Endodermal cell (in vitro differentiated cells): ENCODE data around the gene AHNAK2. TPM values are rescaled to one million over a fixed set of nuclear protein-coding genes. Genes with fewer than 3 reads are reported as not detected.

Experiments used
- DNase-seq: peaks from one replicate; pipeline ENCODE4 v3.0.0-alpha.2; 2017
- H3K27ac ChIP-seq: 2 replicates; pipeline ENCODE4 v1.5.1; 2013; ENCODE audit warnings: mild to moderate bottlenecking, low read depth, low read length, moderate library complexity
- H3K27me3 ChIP-seq: 2 replicates; pipeline ENCODE4 v1.6.1; 2013; ENCODE audit warnings: mild to moderate bottlenecking, low read length, moderate library complexity; ENCODE audit not compliant: insufficient read depth, control insufficient read depth, poor library complexity, severe bottlenecking
- H3K36me3 ChIP-seq: 2 replicates; pipeline ENCODE4 v1.7.0; 2013; ENCODE audit warnings: mild to moderate bottlenecking, low read length, moderate library complexity; ENCODE audit not compliant: control insufficient read depth, insufficient read depth
- H3K4me1 ChIP-seq: one replicate; pipeline ENCODE4 v1.7.0; 2013; ENCODE audit warnings: low read length; ENCODE audit not compliant: control insufficient read depth, insufficient read depth
- H3K4me3 ChIP-seq: 2 replicates; pipeline ENCODE4 v1.5.1; 2013; ENCODE audit warnings: mild to moderate bottlenecking, low read length, moderate library complexity
- H3K9ac ChIP-seq: 2 replicates; pipeline ENCODE4 v1.6.1; 2013; ENCODE audit warnings: mild to moderate bottlenecking, low read length, moderate library complexity; ENCODE audit not compliant: poor library complexity, severe bottlenecking; ENCODE audit errors: extremely low read depth
- H3K9me3 ChIP-seq: 2 replicates; pipeline ENCODE4 v1.6.1; 2013; ENCODE audit warnings: mild to moderate bottlenecking, low read length, moderate library complexity; ENCODE audit not compliant: control insufficient read depth
- H3K27ac Mint-ChIP-seq: 2 replicates; pipeline ENCODE4 v1.8.0; 2020; ENCODE audit warnings: mixed read lengths
- H3K27me3 Mint-ChIP-seq: 2 replicates; pipeline ENCODE4 v1.8.0; 2021; ENCODE audit warnings: mild to moderate bottlenecking, mixed read lengths; ENCODE audit not compliant: insufficient read depth
- H3K36me3 Mint-ChIP-seq: 2 replicates; pipeline ENCODE4 v1.8.0; 2020; ENCODE audit warnings: low read depth, mixed read lengths
- H3K4me1 Mint-ChIP-seq: 2 replicates; pipeline ENCODE4 v1.8.0; 2020; ENCODE audit warnings: mixed read lengths
- H3K4me3 Mint-ChIP-seq: 2 replicates; pipeline ENCODE4 v1.8.0; 2020; ENCODE audit warnings: mild to moderate bottlenecking, moderate library complexity, mixed read lengths
- H3K9me3 Mint-ChIP-seq: 2 replicates; pipeline ENCODE4 v1.8.0; 2020; ENCODE audit warnings: mild to moderate bottlenecking, mixed read lengths
- CTCF ChIP-seq: fragments of 200-600 bp; sonication (generic); conservative IDR thresholded peaks from 2 replicates; pipeline ENCODE4 v1.5.0; 2021; ENCODE audit warnings: antibody characterized with exemption, mild to moderate bottlenecking
- WGBS, 2 experiments: methylation state at CpG; one replicate each; pipeline versions ENCODE4 v1.1.5 to v1.1.7; 2013; ENCODE audit warnings: missing lambda C conversion rate in 2 of 2, mixed read lengths in 1 of 2; ENCODE audit not compliant: insufficient coverage in 1 of 2, insufficient read length in 1 of 2; 5-methylcytosine and 5-hydroxymethylcytosine counted together
- total RNA-seq, 2 donors: library from RNA; stranded (reverse); fragmentation: NEBNext Ultra II Directional in 1 of 2; extraction: Animal tissue kit (Norgen Biotek cat#: 25700) in 1 of 2; gene quantifications; 2 replicates in 1 of 2; 3 replicates in 1 of 2; pipeline ENCODE4 v1.2.1, GENCODE V29; 2021

The AHNAK2 gene
- total RNA-seq, 2 donors from 2014 or later = 0.93 to 2.2 TPM

GRCh38 chr14:104973135-104973384, 5.1 kb downstream of the AHNAK2 start:
- Histone ChIP-seq H3K4me3 (no peak overlapping the region), H3K36me3 (no peaks in the 10 kb centered on the region), H3K4me1 (no peaks in the 10 kb centered on the region), H3K9me3 (no peaks in the 10 kb centered on the region), H3K9ac (no peak overlapping the region), H3K27me3 (peaks cover 18% of the 10 kb centered on the region), H3K27ac (no peak overlapping the region)
- no peak for TF ChIP-seq CTCF
- Mint-ChIP-seq H3K36me3 (no peaks in the 10 kb centered on the region), H3K4me1 (peaks cover 3% of the 10 kb centered on the region), H3K9me3 (no peaks in the 10 kb centered on the region), H3K27ac (no peak overlapping the region), H3K4me3 (no peak overlapping the region), H3K27me3 (peaks cover 21% of the 10 kb centered on the region)
- DNase-seq = peak; percentile 90
- WGBS, 2 experiments = 64 to 75% methylated on average over 12 of the region's 12 CpGs

DNA sequence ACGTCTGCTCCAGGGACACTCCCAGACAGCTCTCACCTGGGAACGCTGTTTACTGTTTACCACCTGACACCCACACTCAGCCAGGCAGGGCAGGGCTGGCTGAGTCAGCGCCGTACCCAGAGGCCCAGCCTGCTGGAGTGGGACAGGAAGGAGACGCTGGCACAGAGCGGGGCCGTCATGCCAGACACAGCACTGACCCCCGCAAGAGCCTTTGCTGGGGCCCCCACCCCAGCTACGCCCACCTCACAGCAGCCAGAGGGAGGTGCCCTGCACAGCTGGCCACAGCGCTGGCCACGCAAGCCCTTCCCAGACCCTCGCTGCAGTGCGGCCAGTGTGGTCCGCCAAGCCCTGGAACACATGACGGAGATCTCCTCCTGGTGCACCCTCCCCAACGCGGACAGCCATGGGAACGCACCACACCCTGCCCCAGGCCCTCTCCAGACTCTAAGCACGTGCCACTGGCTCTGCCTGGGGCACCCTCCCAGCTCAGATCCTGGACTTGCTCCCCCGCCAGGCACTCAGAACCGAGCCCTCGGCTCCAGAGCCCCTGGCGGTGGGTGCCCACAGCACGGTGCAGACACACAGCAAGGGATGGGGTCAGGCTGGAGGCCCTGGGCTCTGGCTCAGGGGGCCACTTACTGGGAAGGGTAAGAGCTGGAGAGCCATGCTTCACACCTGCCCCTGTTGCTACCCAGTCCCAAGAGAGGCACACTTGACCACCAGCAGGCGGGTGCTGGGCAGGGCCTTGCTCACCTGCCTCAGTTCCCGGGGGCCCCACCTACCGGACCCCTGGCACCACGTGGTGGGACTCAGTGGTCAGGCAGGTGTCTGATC, 5.7 kb downstream of the AHNAK2 start:
- no peak overlapping the region for H3K4me3 ChIP-seq
- DNase-seq = peak; percentile 72
- WGBS, 2 experiments = 90 to 91% methylated on average over 17 to 28 of the region's 28 CpGs

DNA sequence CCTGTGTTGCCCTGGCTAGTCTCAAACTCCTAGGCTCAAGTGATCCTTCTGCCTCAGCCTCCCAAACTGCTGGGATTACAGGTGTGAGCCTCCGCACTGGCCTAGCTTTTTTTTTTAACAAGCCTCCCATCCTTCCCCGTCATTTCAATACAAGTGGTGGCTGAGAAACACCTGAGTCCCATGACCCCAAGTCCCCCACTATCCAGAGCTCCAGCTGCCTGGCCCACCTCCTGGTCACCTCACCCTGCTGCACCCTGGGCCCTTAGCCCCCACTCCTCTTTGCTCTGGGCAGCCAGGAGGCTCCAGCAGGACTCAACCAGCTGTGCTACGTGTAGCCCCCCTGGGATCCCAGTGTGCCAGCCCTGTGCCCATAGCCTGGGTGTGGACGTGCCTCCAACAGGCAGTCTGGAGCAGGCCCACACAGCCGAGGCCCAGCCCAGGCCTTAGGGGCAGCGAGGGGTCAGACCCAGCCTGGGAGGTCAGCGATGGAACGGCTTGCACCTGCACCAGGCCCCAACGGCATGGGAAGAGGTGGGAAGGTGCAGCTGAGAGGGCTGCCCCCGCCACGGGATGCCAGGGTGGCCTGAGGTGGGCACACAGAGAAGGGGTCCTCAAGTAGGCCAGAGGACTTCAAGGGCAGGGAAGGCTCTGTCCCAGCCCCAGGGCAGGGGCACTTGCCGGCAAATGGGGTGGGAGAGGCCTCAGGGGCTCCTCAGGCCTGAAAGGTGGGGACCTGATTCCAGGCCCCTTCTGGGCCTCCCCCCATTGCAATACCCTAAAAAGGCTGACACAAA, 6.5 kb downstream of the AHNAK2 start:
- Mint-ChIP-seq H3K27ac (no peak overlapping the region), H3K4me1 (peaks cover 3% of the 10 kb centered on the region), H3K9me3 (no peaks in the 10 kb centered on the region), H3K36me3 (no peaks in the 10 kb centered on the region), H3K4me3 (no peak overlapping the region), H3K27me3 (peaks cover 11% of the 10 kb centered on the region)
- H3K9ac ChIP-seq = no peak overlapping the region
- DNase-seq = peak; percentile 44
- H3K9me3 ChIP-seq = no peaks in the 10 kb centered on the region
- H3K36me3 ChIP-seq = no peaks in the 10 kb centered on the region
- H3K27ac ChIP-seq = no peak overlapping the region
- H3K4me1 ChIP-seq = no peaks in the 10 kb centered on the region
- WGBS, 2 experiments = 88 to 92% methylated on average over 4 to 12 of the region's 12 CpGs
- no peak for TF ChIP-seq CTCF
- H3K4me3 ChIP-seq = no peak overlapping the region
- H3K27me3 ChIP-seq = peaks cover 5% of the 10 kb centered on the region

More for the DNA sequence above, 5.7 kb downstream of the AHNAK2 start:
- H3K36me3 ChIP-seq = no peaks in the 10 kb centered on the region
- Mint-ChIP-seq H3K27ac (no peak overlapping the region), H3K9me3 (no peaks in the 10 kb centered on the region), H3K4me1 (peaks cover 3% of the 10 kb centered on the region), H3K36me3 (no peaks in the 10 kb centered on the region), H3K4me3 (no peak overlapping the region), H3K27me3 (peaks cover 18% of the 10 kb centered on the region)
- no peak overlapping the region for H3K27ac ChIP-seq
- no peaks in the 10 kb centered on the region for H3K9me3 ChIP-seq
- peaks cover 13% of the 10 kb centered on the region for H3K27me3 ChIP-seq
- TF ChIP-seq CTCF = no peak
- no peak overlapping the region for H3K9ac ChIP-seq
- H3K4me1 ChIP-seq = no peaks in the 10 kb centered on the region
